ENCODE results near the gene PIP5KL1. TPM values are rescaled to one million over a fixed set of nuclear protein-coding genes. Genes with fewer than 3 reads are reported as not detected.

The PIP5KL1 gene
- total RNA-seq, 1 experiment from 2014 or later: 5.1 TPM

GRCh38 chr9:127968042-127968441, 37.5 kb upstream of the PIP5KL1 start:
- Histone ChIP-seq H3K36me3 (ENCODE audit: low read depth, low read length) (no peaks in the 10 kb centered on the region), H3K4me1 (ENCODE audit: insufficient read depth, low read length) (peaks cover 55% of the 10 kb centered on the region), H3K9me2 (replicated peaks; ENCODE audit: low read length) (no peaks in the 10 kb centered on the region), H3K9me3 (ENCODE audit: low read length) (no peaks in the 10 kb centered on the region), H2AFZ (ENCODE audit: low read length) (no peak overlapping the region), H3K79me2 (ENCODE audit: low read length) (peaks cover 88% of the 10 kb centered on the region), H3F3A (ENCODE audit: low read length, unreplicated experiment) (no peaks in the 10 kb centered on the region), H3K9ac (ENCODE audit: low read length) (peak overlapping the region; percentile 41), H4K20me1 (ENCODE audit: low read length) (peaks cover 5% of the 10 kb centered on the region; the same call in 1 of the 2 replicates), H3K4me2 (ENCODE audit: low read length) (peak overlapping the region; percentile 61), H3K27ac (ENCODE audit: low read length) (peak overlapping the region; percentile 79), H3K4me3 (ENCODE audit: low read length) (no peak overlapping the region), H3K27me3 (ENCODE audit: low read length) (no peaks in the 10 kb centered on the region)
- intact Hi-C loops (cut with micrococcal nuclease): no loop called here
- CTCF ChIA-PET: no interaction called here
- DNase-seq (peak; percentile 78), ATAC-seq (peak; percentile 74)
- POLR2A ChIA-PET (ENCODE audit: unreplicated experiment): interaction anchor here (0.6 kb wide), 1 partner anchor 448 kb away, joined by 28 read pairs; no protein-coding TSS in a partner anchor
- peak; percentile 25; the same call in 1 of the 2 replicates for TF ChIP-seq CTCF (conservative IDR thresholded peaks at IDR 0.05; ENCODE audit: low read depth, low read length)
- no peak for TF ChIP-seq EZH2phosphoT487 (IDR thresholded peaks at IDR 0.05; ENCODE audit: borderline replicate concordance, low read length)
- BruUV-seq (replicated peaks): no TSS peak

GRCh38 chr9:127967151-127967809, 36.7 kb upstream of the PIP5KL1 start:
- no peaks in the 10 kb centered on the region for H3K9me3 ChIP-seq (ENCODE audit: low read length)
- no peak overlapping the region for H3K4me2 ChIP-seq (ENCODE audit: low read length)
- ATAC-seq: no peak
- TF ChIP-seq EZH2 (IDR thresholded peaks at IDR 0.05; ENCODE audit: low read length, unreplicated experiment) (no peak), CTCF (conservative IDR thresholded peaks at IDR 0.05; ENCODE audit: low read depth, low read length) (no peak), EZH2phosphoT487 (IDR thresholded peaks at IDR 0.05; ENCODE audit: borderline replicate concordance, low read length) (no peak)
- H3F3A ChIP-seq (ENCODE audit: low read length, unreplicated experiment): no peaks in the 10 kb centered on the region
- no peak overlapping the region for H2AFZ ChIP-seq (ENCODE audit: low read length)
- ChIA-PET POLR2A (ENCODE audit: unreplicated experiment) (no interaction called here), CTCF (no interaction called here)
- H3K79me2 ChIP-seq (ENCODE audit: low read length): peaks cover 86% of the 10 kb centered on the region
- H3K27me3 ChIP-seq (ENCODE audit: low read length): no peaks in the 10 kb centered on the region
- DNase-seq: no peak
- H4K20me1 ChIP-seq (ENCODE audit: low read length): peaks cover 4% of the 10 kb centered on the region; the same call in 1 of the 2 replicates
- H3K4me1 ChIP-seq (ENCODE audit: insufficient read depth, low read length): peaks cover 55% of the 10 kb centered on the region
- H3K36me3 ChIP-seq (ENCODE audit: low read depth, low read length): no peaks in the 10 kb centered on the region
- H3K9me2 ChIP-seq (replicated peaks; ENCODE audit: low read length): no peaks in the 10 kb centered on the region
- H3K4me3 ChIP-seq (ENCODE audit: low read length): no peak overlapping the region
- BruUV-seq (replicated peaks): no TSS peak
- intact Hi-C loops (cut with micrococcal nuclease): no loop called here
- H3K27ac ChIP-seq (ENCODE audit: low read length): peak overlapping the region; percentile 79; the same call in 1 of the 2 replicates
- no peak overlapping the region for H3K9ac ChIP-seq (ENCODE audit: low read length)

- no peaks in the 10 kb centered on the region for H3F3A ChIP-seq (ENCODE audit: low read length, unreplicated experiment)
- no peak overlapping the region for H3K27ac ChIP-seq (ENCODE audit: low read length)
- peaks cover 82% of the 10 kb centered on the region for H3K79me2 ChIP-seq (ENCODE audit: low read length)
- no peak overlapping the region for H2AFZ ChIP-seq (ENCODE audit: low read length)
- no TSS peak for BruUV-seq (replicated peaks)
- H3K27me3 ChIP-seq (ENCODE audit: low read length): no peaks in the 10 kb centered on the region
- no peaks in the 10 kb centered on the region for H3K36me3 ChIP-seq (ENCODE audit: low read depth, low read length)
- H3K9me2 ChIP-seq (replicated peaks; ENCODE audit: low read length): no peaks in the 10 kb centered on the region
- POLR2A ChIA-PET (ENCODE audit: unreplicated experiment): no interaction called here
- no peak overlapping the region for H3K9ac ChIP-seq (ENCODE audit: low read length)
- peaks cover 55% of the 10 kb centered on the region for H3K4me1 ChIP-seq (ENCODE audit: insufficient read depth, low read length)
- CTCF ChIA-PET: no interaction called here
- TF ChIP-seq EZH2 (IDR thresholded peaks at IDR 0.05; ENCODE audit: low read length, unreplicated experiment) (no peak), CTCF (conservative IDR thresholded peaks at IDR 0.05; ENCODE audit: low read depth, low read length) (no peak), EZH2phosphoT487 (IDR thresholded peaks at IDR 0.05; ENCODE audit: borderline replicate concordance, low read length) (no peak)
- H4K20me1 ChIP-seq (ENCODE audit: low read length): peaks cover 4% of the 10 kb centered on the region; the same call in 1 of the 2 replicates
- ATAC-seq (no peak), DNase-seq (no peak)
- no peaks in the 10 kb centered on the region for H3K9me3 ChIP-seq (ENCODE audit: low read length)
- H3K4me3 ChIP-seq (ENCODE audit: low read length): no peak overlapping the region
- intact Hi-C loops (cut with micrococcal nuclease): no loop called here
- H3K4me2 ChIP-seq (ENCODE audit: low read length): no peak overlapping the region
Observed at GRCh38 chr9:127966416-127967150, 36.0 kb upstream of the PIP5KL1 start.
